OCI-LY3 (cell line): ENCODE measurements around the gene P4HA1.

Experiments used
- EZH2phosphoT487 ChIP-seq: fragments of 200-600 bp; shearing (Covaris generic); IDR thresholded peaks from 2 replicates; pipeline ENCODE4 v1.6.1; 2018; ENCODE audit warnings: antibody characterized with exemption, mixed run types, low read depth
- TF ChIP-seq, protein P1 (sequence below): fragments of 200-600, 300-600 bp; sonication (generic); IDR thresholded peaks from 2 replicates; pipeline ENCODE4 v1.5.1; 2014; ENCODE audit warnings: antibody characterized with exemption, low read length, low read depth

DNA sequence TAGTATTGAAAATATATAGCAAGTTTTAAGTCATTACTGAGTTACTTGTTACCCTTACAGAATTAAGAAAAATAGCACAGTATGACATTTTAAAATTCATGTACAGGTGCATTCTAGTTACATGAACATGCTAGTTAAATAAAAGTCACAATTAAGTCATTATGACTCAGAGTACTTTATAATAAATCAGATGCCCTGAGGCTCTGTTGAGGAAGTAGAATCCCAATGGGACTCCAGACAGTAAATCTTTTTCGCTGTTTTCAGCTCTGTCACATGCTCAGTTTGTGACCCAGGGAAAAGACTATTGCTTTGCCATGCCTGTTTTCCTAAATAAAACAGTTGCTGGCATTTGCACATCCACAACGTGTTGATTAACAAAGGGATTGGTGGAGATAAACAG is 34.6 kb upstream of the P4HA1 start:
- TF ChIP-seq, protein P1, sequence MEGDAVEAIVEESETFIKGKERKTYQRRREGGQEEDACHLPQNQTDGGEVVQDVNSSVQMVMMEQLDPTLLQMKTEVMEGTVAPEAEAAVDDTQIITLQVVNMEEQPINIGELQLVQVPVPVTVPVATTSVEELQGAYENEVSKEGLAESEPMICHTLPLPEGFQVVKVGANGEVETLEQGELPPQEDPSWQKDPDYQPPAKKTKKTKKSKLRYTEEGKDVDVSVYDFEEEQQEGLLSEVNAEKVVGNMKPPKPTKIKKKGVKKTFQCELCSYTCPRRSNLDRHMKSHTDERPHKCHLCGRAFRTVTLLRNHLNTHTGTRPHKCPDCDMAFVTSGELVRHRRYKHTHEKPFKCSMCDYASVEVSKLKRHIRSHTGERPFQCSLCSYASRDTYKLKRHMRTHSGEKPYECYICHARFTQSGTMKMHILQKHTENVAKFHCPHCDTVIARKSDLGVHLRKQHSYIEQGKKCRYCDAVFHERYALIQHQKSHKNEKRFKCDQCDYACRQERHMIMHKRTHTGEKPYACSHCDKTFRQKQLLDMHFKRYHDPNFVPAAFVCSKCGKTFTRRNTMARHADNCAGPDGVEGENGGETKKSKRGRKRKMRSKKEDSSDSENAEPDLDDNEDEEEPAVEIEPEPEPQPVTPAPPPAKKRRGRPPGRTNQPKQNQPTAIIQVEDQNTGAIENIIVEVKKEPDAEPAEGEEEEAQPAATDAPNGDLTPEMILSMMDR: no peak
- no peak for TF ChIP-seq EZH2phosphoT487
